Measurements from ENCODE around the gene TMEM254. TPM values are rescaled to one million over a fixed set of nuclear protein-coding genes. Genes with fewer than 3 reads are reported as not detected.
"Not testable (repeated sequence)": the region's sequence is repeated elsewhere in the genome, so short reads cannot be mapped to it uniquely, and the experiment has no call there.

Gene TMEM254
- polyA plus RNA-seq, 2 donors: 24.9 to 39.3 TPM

GRCh38 chr10:80046629-80047441 lies 31.6 kb upstream of the TMEM254 start:
- Histone ChIP-seq H3K27ac (ENCODE audit: low read depth in 2 of 2, low read length in 1 of 2) (no peak overlapping the region), H3K27me3 (ENCODE audit: control insufficient read depth in 1 of 2, insufficient read depth in 2 of 2, low read length in 2 of 2) (no peaks in the 10 kb centered on the region), H3K36me3 (ENCODE audit: control insufficient read depth in 2 of 2, insufficient read depth in 2 of 2, low read length in 1 of 2) (no peaks in the 10 kb centered on the region), H3K4me3 (ENCODE audit: low read depth in 1 of 2, low read length in 2 of 2) (no peak overlapping the region), H3K9me3 (ENCODE audit: control insufficient read depth in 2 of 2, insufficient read depth in 1 of 2, low read depth in 1 of 2, low read length in 1 of 2) (no peaks in the 10 kb centered on the region), H3K4me1 (ENCODE audit: control insufficient read depth in 2 of 2, insufficient read depth in 2 of 2, low read length in 1 of 2) (no peaks in the 10 kb centered on the region)
- 31 to 39% methylated on average over 10 of the region's 10 CpGs for WGBS, 2 donors

DNA sequence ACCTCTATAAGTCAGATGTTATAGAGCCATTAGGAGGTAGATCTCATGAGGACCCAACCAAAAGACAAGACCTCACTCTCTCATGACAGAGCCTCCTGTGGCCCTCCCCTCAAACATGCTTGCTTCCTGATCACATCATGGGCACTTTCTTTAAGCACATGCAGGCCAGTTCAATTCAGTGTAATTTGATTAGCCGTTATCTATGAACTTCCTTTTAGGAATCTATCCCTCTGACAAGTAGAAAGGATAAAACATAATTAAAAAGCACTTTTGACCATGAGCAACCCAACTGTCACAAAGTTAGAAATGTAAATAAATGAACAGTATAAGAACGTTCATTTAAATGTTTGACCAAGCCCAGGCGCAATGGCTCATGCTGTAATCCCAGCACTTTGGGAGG lies 27.7 kb upstream of the TMEM254 start:
- Histone ChIP-seq H3K9me3 (ENCODE audit: control insufficient read depth in 2 of 2, insufficient read depth in 1 of 2, low read depth in 1 of 2, low read length in 1 of 2) (no peaks in the 10 kb centered on the region), H3K4me1 (ENCODE audit: control insufficient read depth in 2 of 2, insufficient read depth in 2 of 2, low read length in 1 of 2) (no peaks in the 10 kb centered on the region), H3K27me3 (ENCODE audit: control insufficient read depth in 1 of 2, insufficient read depth in 2 of 2, low read length in 2 of 2) (no peaks in the 10 kb centered on the region), H3K4me3 (ENCODE audit: low read depth in 1 of 2, low read length in 2 of 2) (no peak overlapping the region), H3K27ac (ENCODE audit: low read depth in 2 of 2, low read length in 1 of 2) (no peak overlapping the region), H3K36me3 (ENCODE audit: control insufficient read depth in 2 of 2, insufficient read depth in 2 of 2, low read length in 1 of 2) (no peaks in the 10 kb centered on the region)
- 90% methylated on average over 3 of the region's 3 CpGs for WGBS, 2 donors

DNA sequence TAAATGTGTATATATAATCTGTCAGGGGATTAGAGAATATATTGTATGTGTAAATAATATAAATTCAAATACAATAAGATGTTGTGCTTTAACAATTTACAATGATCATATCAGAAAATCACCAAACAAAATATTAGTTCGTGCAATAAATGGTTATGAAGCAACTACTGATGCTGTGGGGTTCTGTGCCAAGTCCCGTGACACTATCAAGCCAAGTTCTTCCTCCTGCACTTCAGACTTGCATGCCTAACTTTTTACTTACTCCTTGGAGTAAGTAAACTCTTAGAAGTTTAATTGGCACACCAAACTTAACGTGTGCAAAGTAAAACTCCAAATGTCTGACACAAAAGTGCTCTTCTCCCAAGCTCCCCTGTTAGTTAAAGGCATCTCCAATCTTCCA lies 26.5 kb upstream of the TMEM254 start:
- Histone ChIP-seq H3K36me3 (ENCODE audit: control insufficient read depth in 2 of 2, insufficient read depth in 2 of 2, low read length in 1 of 2) (no peaks in the 10 kb centered on the region), H3K4me3 (ENCODE audit: low read depth in 1 of 2, low read length in 2 of 2) (no peak overlapping the region), H3K9me3 (ENCODE audit: control insufficient read depth in 2 of 2, insufficient read depth in 1 of 2, low read depth in 1 of 2, low read length in 1 of 2) (no peaks in the 10 kb centered on the region), H3K4me1 (ENCODE audit: control insufficient read depth in 2 of 2, insufficient read depth in 2 of 2, low read length in 1 of 2) (no peaks in the 10 kb centered on the region), H3K27me3 (ENCODE audit: control insufficient read depth in 1 of 2, insufficient read depth in 2 of 2, low read length in 2 of 2) (no peaks in the 10 kb centered on the region), H3K27ac (ENCODE audit: low read depth in 2 of 2, low read length in 1 of 2) (no peak overlapping the region)
- WGBS, 2 donors: 54 to 65% methylated on average over 3 of the region's 3 CpGs

DNA sequence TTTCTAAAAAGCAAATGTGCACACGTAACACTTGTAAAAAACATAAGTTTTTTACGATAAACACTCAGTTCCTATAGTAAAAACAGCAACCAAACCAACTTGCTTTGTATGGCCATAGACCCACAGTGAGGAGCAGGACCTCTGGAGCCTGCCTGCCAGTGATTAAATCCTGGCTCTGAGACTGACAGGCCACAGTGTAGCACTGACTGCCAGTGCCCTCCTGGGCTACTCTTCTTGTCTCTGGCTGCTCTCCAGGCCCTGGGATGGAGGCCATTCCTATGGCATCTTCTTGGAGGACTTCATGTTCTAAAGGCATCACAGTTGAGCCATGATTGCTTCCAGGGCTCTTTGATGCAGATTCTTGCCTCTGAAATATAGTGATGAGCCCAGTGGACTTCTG lies 22.7 kb upstream of the TMEM254 start:
- Histone ChIP-seq H3K4me1 (ENCODE audit: control insufficient read depth in 2 of 2, insufficient read depth in 2 of 2, low read length in 1 of 2) (no peaks in the 10 kb centered on the region), H3K27me3 (ENCODE audit: control insufficient read depth in 1 of 2, insufficient read depth in 2 of 2, low read length in 2 of 2) (no peaks in the 10 kb centered on the region), H3K4me3 (ENCODE audit: low read depth in 1 of 2, low read length in 2 of 2) (no peak overlapping the region), H3K27ac (ENCODE audit: low read depth in 2 of 2, low read length in 1 of 2) (no peak overlapping the region), H3K36me3 (ENCODE audit: control insufficient read depth in 2 of 2, insufficient read depth in 2 of 2, low read length in 1 of 2) (no peaks in the 10 kb centered on the region), H3K9me3 (ENCODE audit: control insufficient read depth in 2 of 2, insufficient read depth in 1 of 2, low read depth in 1 of 2, low read length in 1 of 2) (no peaks in the 10 kb centered on the region)
- 96 to 99% methylated on average over 2 of the region's 2 CpGs for WGBS, 2 donors

DNA sequence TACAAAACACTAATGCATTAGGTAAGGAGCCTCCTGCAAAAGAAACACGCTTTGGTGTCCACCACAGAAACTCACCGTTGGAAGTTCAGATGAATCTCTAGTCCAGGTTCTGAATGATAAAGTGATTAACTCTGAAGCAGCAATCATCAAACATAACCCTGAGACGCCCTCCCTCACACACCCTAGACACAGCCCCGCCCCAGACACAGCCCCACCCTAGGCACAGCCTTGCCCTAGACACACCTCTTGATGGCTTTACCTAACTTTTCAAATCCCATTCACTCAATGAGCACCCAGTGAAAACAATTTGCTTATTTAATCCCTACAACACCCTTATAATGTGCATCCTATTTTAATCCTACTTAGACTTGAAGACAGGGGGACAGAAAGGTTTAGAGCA lies 21.3 kb upstream of the TMEM254 start:
- 74 to 77% methylated on average over 4 of the region's 4 CpGs for WGBS, 2 donors
- no peaks in the 10 kb centered on the region for H3K9me3 ChIP-seq (ENCODE audit: control insufficient read depth in 2 of 2, insufficient read depth in 1 of 2, low read depth in 1 of 2, low read length in 1 of 2)

DNA sequence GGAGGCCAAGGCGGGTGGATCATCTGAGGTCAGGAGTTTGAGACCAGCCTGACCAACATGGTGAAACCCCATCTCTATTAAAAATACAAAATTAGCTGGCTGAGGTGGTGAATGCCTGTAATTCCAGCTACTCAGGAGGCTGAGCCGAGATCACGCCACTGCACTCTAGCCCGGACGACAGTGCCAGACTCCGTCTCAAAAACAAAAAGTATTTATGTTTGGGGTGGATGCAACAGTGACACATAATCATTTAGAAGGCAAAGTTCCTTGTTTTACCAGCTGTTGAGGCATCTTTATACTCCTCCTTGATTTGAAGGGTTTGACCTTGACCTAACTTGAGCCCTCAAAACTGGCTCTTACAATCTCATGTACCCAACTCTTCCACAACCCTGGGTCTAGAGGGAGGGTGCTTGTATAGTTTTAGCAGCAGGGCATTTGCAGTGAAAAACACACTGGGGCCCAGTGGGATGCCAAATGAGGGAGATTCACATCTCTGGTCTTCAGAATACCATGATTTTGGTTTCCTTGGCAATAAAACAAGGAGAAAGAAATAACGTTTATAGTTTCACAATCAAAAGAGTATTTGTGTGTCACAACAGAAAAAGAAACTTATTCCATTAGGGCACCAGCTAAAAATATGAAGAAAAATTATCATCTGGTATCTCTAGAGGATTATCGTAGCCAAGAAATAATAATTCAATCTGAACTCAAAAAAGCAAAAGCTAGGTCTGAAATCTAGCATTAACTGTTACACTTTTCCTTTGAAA lies 14.2 kb upstream of the TMEM254 start:
- Histone ChIP-seq H3K36me3 (ENCODE audit: control insufficient read depth in 2 of 2, insufficient read depth in 2 of 2, low read length in 1 of 2) (no peaks in the 10 kb centered on the region), H3K27me3 (ENCODE audit: control insufficient read depth in 1 of 2, insufficient read depth in 2 of 2, low read length in 2 of 2) (no peaks in the 10 kb centered on the region), H3K27ac (ENCODE audit: low read depth in 2 of 2, low read length in 1 of 2) (no peak overlapping the region), H3K4me3 (ENCODE audit: low read depth in 1 of 2, low read length in 2 of 2) (no peak overlapping the region), H3K4me1 (ENCODE audit: control insufficient read depth in 2 of 2, insufficient read depth in 2 of 2, low read length in 1 of 2) (no peaks in the 10 kb centered on the region), H3K9me3 (ENCODE audit: control insufficient read depth in 2 of 2, insufficient read depth in 1 of 2, low read depth in 1 of 2, low read length in 1 of 2) (no peaks in the 10 kb centered on the region)
- WGBS, 2 donors: 71 to 74% methylated on average over 8 of the region's 8 CpGs

More for the DNA sequence above, 21.3 kb upstream of the TMEM254 start:
- Histone ChIP-seq H3K4me3 (ENCODE audit: low read depth in 1 of 2, low read length in 2 of 2) (no peak overlapping the region), H3K27me3 (ENCODE audit: control insufficient read depth in 1 of 2, insufficient read depth in 2 of 2, low read length in 2 of 2) (no peaks in the 10 kb centered on the region), H3K27ac (ENCODE audit: low read depth in 2 of 2, low read length in 1 of 2) (peak overlapping the region in 1 of 2 donors; percentile 21), H3K36me3 (ENCODE audit: control insufficient read depth in 2 of 2, insufficient read depth in 2 of 2, low read length in 1 of 2) (no peaks in the 10 kb centered on the region), H3K4me1 (ENCODE audit: control insufficient read depth in 2 of 2, insufficient read depth in 2 of 2, low read length in 1 of 2) (no peaks in the 10 kb centered on the region)

GRCh38 chr10:80066809-80067208 lies 11.7 kb upstream of the TMEM254 start:
- Histone ChIP-seq H3K4me3 (ENCODE audit: low read depth in 1 of 2, low read length in 2 of 2) (no peak overlapping the region), H3K36me3 (ENCODE audit: control insufficient read depth in 2 of 2, insufficient read depth in 2 of 2, low read length in 1 of 2) (no peaks in the 10 kb centered on the region), H3K27me3 (ENCODE audit: control insufficient read depth in 1 of 2, insufficient read depth in 2 of 2, low read length in 2 of 2) (no peaks in the 10 kb centered on the region), H3K27ac (ENCODE audit: low read depth in 2 of 2, low read length in 1 of 2) (no peak overlapping the region), H3K4me1 (ENCODE audit: control insufficient read depth in 2 of 2, insufficient read depth in 2 of 2, low read length in 1 of 2) (no peaks in the 10 kb centered on the region), H3K9me3 (ENCODE audit: control insufficient read depth in 2 of 2, insufficient read depth in 1 of 2, low read depth in 1 of 2, low read length in 1 of 2) (no peaks in the 10 kb centered on the region)
- 70 to 77% methylated on average over 4 of the region's 4 CpGs for WGBS, 2 donors

GRCh38 chr10:80067821-80068220 lies 10.6 kb upstream of the TMEM254 start:
- not testable (repeated sequence) for H3K4me1 ChIP-seq (ENCODE audit: control insufficient read depth in 2 of 2, insufficient read depth in 2 of 2, low read length in 1 of 2); H3K4me3 ChIP-seq (ENCODE audit: low read depth in 1 of 2, low read length in 2 of 2); H3K9me3 ChIP-seq (ENCODE audit: control insufficient read depth in 2 of 2, insufficient read depth in 1 of 2, low read depth in 1 of 2, low read length in 1 of 2); H3K27me3 ChIP-seq (ENCODE audit: control insufficient read depth in 1 of 2, insufficient read depth in 2 of 2, low read length in 2 of 2); H3K36me3 ChIP-seq (ENCODE audit: control insufficient read depth in 2 of 2, insufficient read depth in 2 of 2, low read length in 1 of 2); H3K27ac ChIP-seq (ENCODE audit: low read depth in 2 of 2, low read length in 1 of 2)

- H3K27ac ChIP-seq (ENCODE audit: low read depth in 2 of 2, low read length in 1 of 2): no peak overlapping the region
- H3K4me1 ChIP-seq (ENCODE audit: control insufficient read depth in 2 of 2, insufficient read depth in 2 of 2, low read length in 1 of 2): no peaks in the 10 kb centered on the region
- no peaks in the 10 kb centered on the region for H3K9me3 ChIP-seq (ENCODE audit: control insufficient read depth in 2 of 2, insufficient read depth in 1 of 2, low read depth in 1 of 2, low read length in 1 of 2)
- H3K27me3 ChIP-seq (ENCODE audit: control insufficient read depth in 1 of 2, insufficient read depth in 2 of 2, low read length in 2 of 2): no peaks in the 10 kb centered on the region
- no peaks in the 10 kb centered on the region for H3K36me3 ChIP-seq (ENCODE audit: control insufficient read depth in 2 of 2, insufficient read depth in 2 of 2, low read length in 1 of 2)
- H3K4me3 ChIP-seq (ENCODE audit: low read depth in 1 of 2, low read length in 2 of 2): no peak overlapping the region
- 53 to 62% methylated on average over 2 of the region's 2 CpGs for WGBS, 2 donors
Measured at GRCh38 chr10:80068270-80068669, 10.2 kb upstream of the TMEM254 start.

GRCh38 chr10:80070057-80070456 lies 8.4 kb upstream of the TMEM254 start:
- no peaks in the 10 kb centered on the region for H3K9me3 ChIP-seq (ENCODE audit: control insufficient read depth in 2 of 2, insufficient read depth in 1 of 2, low read depth in 1 of 2, low read length in 1 of 2)
- H3K4me3 ChIP-seq (ENCODE audit: low read depth in 1 of 2, low read length in 2 of 2): no peak overlapping the region
- H3K4me1 ChIP-seq (ENCODE audit: control insufficient read depth in 2 of 2, insufficient read depth in 2 of 2, low read length in 1 of 2): no peaks in the 10 kb centered on the region
- H3K27me3 ChIP-seq (ENCODE audit: control insufficient read depth in 1 of 2, insufficient read depth in 2 of 2, low read length in 2 of 2): no peaks in the 10 kb centered on the region
- WGBS, 2 donors: 84 to 87% methylated on average over 3 of the region's 3 CpGs
- H3K36me3 ChIP-seq (ENCODE audit: control insufficient read depth in 2 of 2, insufficient read depth in 2 of 2, low read length in 1 of 2): no peaks in the 10 kb centered on the region
- no peak overlapping the region for H3K27ac ChIP-seq (ENCODE audit: low read depth in 2 of 2, low read length in 1 of 2)

All from esophagus (tissue), 2 donors.